DMS53 treated with DMSO at 0.1 percent for 48 hours (cell line): Measurements from ENCODE around the gene NFATC4.
"Not testable (repeated sequence)": the region's sequence is repeated elsewhere in the genome, so short reads cannot be mapped to it uniquely, and the experiment has no call there.

Source experiments
- DNase-seq: peaks from one replicate; lab custom pipeline; 2025; ENCODE audit not compliant: unreplicated experiment; lab: John Stamatoyannopoulos, UW

The NFATC4 gene

GRCh38 chr14:24387009-24387345 lies 19.0 kb downstream of the NFATC4 start:
- DNase-seq: no peak

- not testable (repeated sequence) for DNase-seq
These were observed 19.6 kb downstream of the NFATC4 start for GRCh38 chr14:24387579-24387978.

- no peak for DNase-seq
These were observed 20.6 kb downstream of the NFATC4 start for GRCh38 chr14:24388474-24389179.

DNA sequence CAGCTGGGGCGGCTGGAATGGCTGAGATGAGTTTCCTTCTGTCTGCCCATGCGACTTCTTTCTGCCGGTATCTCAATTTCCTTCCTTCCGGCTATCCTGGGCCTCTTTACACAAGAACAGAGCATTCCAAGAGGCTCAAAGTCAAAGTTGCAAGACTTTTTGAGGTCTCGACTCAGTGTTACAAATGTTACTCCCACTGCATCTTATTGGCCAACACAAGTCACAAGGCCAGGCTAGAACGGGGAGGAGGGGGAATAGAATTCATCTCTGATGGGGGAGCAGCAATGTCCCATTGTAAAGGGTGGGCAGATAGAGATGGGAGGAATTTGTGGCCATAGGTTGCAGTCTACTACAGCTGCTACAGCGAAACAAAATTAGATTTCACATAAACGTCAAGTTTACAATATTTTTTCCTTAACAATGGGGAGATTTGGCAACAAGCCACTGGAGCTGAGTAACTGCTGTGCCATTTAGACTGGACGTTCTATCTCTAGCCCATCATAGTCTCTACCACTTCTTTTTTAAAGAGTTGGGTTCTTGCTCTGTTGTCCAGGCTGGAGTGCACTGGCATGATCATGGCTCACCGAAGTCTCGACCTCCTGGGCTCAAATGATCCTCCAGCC lies 21.4 kb downstream of the NFATC4 start:
- DNase-seq: no peak

GRCh38 chr14:24390701-24391468 lies 22.9 kb downstream of the NFATC4 start:
- DNase-seq: no peak

- DNase-seq: peak; percentile 86
These were observed 24.5 kb downstream of the NFATC4 start for GRCh38 chr14:24392325-24393091.

DNA sequence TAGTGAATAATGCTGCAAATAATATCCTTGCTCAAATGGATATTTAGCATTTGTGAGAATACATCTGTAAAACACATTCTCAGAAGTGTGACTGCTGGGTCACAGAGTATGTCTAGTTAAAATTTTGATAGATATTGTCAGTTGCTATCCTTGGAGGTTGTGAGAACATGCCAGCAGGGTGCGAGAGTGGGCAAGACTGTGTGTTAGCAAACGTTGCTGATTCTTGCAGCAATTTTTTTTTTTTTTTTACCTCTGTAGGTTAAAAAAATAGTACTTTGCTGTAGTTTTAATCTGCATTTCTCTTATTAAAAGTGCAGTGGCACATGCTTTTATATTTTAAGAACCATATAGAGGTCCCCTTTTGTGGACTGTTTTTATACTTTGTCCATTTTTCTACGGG lies 26.3 kb downstream of the NFATC4 start:
- no peak for DNase-seq

DNA sequence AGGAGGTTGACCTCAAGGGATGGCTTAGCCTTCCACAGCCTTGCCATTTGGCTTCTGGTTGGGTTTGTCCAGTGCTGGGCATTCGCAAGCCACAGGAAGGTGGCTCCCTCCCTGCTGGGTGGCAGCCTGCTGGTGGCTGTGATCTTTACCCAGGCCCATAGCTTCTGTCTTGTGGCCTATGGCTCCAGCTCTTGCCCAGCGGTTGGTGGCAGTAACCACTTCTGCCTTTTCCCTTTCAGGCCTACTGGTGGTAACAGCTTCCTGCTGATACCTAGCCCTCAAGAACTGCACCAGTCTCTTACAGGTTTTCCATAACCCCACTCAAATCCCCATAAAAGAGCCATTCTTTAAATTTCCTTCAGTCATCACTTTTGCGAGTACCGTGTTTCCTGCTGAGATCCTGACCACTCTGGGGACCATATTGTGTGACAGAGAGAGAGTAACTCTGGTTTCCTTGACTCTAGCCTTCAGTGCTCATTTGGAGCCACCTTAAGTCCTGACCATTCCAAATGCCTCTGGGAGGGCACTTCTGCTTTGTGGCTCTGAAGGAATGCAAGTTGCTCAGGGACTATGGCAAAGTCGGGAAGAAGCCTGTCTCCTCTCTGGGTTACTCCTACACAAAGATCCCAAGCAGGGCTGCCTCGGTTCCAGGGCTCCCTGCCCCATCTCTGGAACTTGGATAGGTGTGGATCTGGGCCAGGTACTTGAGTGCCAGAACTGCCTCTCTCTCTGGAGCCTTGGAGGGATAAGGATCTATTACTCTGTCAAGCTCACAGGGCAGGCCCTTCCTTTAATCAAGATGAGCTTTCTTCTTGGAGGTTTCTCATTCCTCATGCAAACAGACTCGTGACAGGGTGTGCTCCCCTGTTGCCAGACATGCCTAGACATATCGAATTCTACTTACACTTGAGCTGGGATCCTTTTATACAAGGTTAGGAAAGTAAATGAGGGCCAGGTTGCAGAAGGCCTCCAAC lies 27.9 kb downstream of the NFATC4 start:
- DNase-seq: no peak

DNA sequence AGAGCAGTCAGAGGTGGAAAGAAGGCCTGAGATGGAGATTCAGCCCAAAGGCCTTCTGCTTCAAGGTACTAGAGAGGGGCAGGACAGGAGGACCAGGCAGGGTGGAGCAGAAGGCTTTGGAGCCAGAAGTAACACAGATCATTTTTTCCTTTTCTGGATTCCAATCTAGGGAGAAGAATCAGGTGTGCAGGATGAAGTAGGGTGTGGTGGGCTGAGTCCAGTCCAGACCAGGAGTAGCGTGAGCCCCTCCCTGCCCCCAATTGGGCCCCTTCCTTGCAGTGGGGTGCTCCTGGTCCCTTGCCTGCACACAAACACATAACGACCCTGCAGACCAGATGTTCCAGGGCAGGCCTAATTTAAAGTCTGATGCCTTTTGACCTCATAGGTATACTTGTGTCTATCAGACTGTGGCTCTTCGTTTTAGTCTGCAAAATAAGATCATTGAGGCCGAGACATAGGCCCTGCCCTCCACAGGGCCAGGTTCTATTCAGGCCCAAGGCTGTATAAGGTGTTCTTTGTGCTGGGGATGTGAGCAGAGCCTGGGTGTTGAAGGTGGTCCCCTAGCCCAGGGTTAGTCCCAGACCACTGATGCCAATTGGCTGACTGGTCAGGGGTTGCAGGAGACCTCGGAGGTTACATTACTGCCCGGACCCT lies 29.8 kb downstream of the NFATC4 start:
- no peak for DNase-seq

- DNase-seq: no peak
These were observed 30.3 kb downstream of the NFATC4 start for GRCh38 chr14:24398293-24398652.

- DNase-seq: no peak
These were observed 30.9 kb downstream of the NFATC4 start, which contains the start of gene NYNRIN for GRCh38 chr14:24398653-24399446. Gene NYNRIN, plus strand, starts transcription at chr14:24399003. Its CDS starts 244 bp downstream, at chr14:24399247.

DNA sequence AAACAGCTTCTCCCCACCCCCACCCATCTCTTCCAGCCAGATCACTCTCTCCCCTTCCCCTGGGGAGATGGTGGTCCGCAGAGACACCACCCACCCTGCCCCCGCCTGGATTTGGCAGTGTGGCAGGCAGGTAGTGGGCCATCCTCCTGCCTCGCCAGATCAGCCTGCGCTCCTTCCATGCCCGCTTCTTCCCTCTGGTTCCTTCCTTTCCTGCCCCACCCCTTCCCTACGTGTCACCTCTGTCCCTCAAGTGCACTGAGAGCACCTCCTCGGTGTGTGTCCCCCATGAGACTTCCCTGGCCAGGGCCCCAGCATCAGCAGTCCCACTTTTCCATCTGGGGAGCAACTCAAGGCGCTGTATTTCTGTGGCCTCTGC lies 31.5 kb downstream of the NFATC4 start:
- no peak for DNase-seq

DNA sequence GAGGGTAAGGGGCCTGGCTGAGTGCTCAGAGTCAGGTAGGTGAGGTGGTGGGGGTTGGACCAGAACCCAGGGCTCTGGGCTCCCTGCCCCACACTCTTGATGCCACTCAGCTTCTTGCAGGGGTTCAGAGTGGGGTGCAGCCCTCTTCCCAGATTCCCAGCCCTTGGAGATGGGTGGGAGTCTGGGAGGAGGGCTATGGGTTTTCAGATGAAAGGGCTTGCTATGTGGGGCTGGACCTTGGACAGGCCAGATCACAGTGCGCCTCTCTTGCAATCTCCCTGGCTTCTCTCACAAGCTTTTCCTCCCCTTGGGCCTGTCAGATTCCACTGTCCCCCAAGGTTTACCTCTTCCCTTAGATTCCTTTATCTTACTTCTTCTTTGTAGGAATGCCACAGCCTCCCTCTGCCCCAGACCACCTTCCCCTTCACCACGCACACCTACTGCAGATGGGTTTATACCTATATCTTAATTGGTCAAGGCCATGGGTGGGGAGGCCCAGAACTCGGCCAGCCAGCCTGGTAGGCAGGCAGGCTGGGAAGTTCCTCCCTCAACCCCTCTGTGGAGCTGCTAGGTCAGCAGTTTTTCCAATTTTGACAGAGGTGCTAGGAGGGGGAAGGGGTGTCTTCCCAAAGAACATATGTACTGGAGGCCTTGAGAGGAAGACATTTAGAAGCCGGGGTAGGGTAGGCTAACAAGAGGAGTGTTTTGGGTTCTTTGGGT lies 32.2 kb downstream of the NFATC4 start:
- no peak for DNase-seq

GRCh38 chr14:24401810-24402702 lies 34.1 kb downstream of the NFATC4 start:
- DNase-seq: no peak

GRCh38 chr14:24403294-24403998 lies 35.5 kb downstream of the NFATC4 start:
- no peak for DNase-seq

DNA sequence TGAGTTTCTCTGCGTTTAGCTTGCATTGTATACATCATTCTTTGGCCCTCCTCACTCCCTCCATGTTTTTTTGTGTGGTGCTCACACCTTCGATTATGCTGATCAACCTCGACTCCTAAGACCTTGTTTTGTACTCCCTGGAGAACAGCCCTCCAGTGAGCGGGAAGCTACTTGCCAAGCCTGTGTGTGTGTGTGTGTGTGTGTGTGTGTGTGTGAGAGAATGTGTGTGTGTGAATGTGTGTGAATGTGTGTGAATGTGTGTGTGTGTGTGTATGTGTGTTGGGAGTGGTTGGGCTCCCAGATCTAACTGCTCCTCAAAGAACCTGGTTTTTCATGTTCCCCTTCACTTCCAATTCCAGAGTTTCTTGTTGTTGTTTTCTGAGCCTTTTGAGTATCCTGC lies 36.8 kb downstream of the NFATC4 start:
- no peak for DNase-seq

GRCh38 chr14:24406416-24406815 lies 38.4 kb downstream of the NFATC4 start:
- DNase-seq: no peak
